Measurements from ENCODE around the gene CEACAM18. TPM values are rescaled to one million over a fixed set of nuclear protein-coding genes. Genes with fewer than 3 reads are reported as not detected.
"Not testable (repeated sequence)": the region's sequence is repeated elsewhere in the genome, so short reads cannot be mapped to it uniquely, and the experiment has no call there.

The CEACAM18 gene
- not detected in 2 replicates for total RNA-seq (2014; rRNA removed; shearing (Covaris generic))

- DNase-seq (ENCODE audit: low spot score): no peak
Observed at GRCh38 chr19:51478381-51479234, at the start of gene CEACAM18. TSS of gene CEACAM18 (plus strand) at chr19:51478539.

GRCh38 chr19:51430221-51430620 lies 48.1 kb upstream of the CEACAM18 start:
- no peak for DNase-seq (ENCODE audit: low spot score)

DNA sequence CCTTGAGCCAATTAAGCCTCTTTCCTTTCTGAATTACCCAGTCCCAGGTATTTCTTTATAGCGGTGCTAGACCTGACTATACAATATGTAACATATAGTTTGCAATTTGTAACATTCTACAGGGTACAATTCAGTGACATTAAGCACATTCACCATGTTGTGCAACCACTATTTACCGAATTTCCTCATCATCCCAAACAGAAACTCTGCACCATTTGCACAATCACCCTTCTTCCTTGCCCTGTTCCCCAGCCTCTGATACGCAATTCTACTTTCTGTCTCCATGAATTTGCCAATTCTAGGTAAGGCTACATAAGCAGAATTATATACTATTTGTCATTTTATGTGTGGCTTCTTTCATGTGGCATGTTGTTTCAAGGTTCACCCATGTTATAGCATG lies 47.2 kb upstream of the CEACAM18 start:
- DNase-seq (ENCODE audit: low spot score): no peak

- no peak for DNase-seq (ENCODE audit: low spot score)
Observed at GRCh38 chr19:51433043-51433442, 45.3 kb upstream of the CEACAM18 start.

DNA sequence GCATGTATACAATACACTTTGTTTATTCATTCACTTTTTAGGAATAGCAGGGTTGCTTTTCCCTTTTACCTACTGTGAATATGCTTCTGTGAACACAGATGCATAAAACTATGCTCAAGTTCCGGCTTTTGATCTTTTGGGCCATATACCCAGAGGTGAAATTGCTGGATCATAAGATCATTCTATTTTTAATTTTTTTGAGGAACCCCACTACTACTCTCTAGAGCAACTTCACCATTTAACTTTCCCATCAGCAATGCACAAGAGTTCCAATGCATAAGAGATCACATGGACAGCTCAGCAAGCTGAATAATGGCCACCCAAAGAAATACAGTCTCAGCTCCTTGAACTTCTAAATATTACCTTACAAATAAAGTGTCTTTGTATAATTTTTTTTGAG lies 43.9 kb upstream of the CEACAM18 start:
- no peak for DNase-seq (ENCODE audit: low spot score)

GRCh38 chr19:51439021-51439465 lies 39.3 kb upstream of the CEACAM18 start:
- DNase-seq (ENCODE audit: low spot score): no peak

DNA sequence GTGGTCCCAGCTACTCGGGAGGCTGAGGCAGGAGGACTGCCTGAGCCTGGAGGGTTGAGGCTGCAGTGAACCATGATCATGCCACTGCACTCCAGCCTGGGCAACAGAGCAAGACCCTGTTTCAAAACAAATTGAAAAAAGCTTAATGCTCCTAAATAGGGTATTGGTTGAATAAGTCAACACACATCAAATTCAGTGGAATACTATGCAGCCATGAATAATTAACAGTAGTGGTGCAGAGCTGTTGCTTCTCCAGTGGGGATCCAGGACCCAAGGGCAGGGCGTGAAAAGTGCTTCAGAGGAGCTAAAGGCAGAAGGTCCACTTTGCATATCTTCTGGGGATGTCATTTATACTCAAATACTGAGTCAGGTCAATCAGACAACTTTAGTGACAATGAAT lies 38.3 kb upstream of the CEACAM18 start:
- DNase-seq (ENCODE audit: low spot score): no peak

- DNase-seq (ENCODE audit: low spot score): peak; percentile 50
Observed at GRCh38 chr19:51440846-51441409, 37.4 kb upstream of the CEACAM18 start.

DNA sequence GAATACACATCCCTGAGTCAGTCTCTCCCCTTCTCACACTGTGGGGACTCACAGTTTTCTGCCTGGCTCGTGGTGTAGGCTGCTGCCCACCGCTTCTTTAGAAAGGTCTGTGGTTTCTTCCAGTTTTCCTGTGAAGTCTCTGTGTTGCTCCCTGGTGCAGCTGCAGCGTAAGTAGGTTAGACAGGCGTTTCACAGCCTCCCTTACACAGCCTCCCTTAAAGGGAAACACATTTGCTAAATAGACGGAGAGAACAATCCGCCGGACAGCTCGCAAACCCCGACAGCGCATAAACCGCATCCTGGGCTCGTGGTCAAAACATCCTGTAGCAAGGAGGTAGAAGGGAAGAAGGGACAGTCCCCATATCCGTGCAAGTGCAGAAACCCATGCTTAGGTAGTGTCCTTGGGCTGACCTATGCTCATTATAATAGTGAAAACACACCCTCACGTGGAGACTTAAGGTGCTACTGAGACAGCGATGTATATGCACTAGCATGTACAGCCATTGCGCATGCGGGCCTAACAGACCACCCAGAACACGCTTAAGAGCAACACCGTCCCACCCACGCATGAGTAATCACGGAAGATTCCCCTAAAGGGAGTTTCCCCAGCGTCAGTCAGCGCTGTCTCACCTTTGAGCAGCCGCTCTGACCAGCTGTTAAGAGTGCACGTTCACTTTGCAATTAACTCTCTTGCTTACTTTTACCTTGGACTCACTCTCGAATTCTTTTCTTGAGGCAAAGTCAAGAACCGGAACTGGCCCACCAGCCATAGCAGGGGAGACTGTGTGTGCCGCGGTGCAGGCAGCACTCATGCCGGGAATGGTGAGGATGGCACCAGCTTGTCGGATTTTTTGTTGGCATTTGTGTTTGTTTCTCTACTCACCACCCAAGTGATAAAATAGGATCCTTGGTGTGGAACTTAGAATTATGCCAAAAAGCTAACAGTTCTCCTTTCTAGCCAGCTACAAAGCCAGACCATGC lies 36.6 kb upstream of the CEACAM18 start:
- DNase-seq (ENCODE audit: low spot score): peak; percentile 66

- DNase-seq (ENCODE audit: low spot score): not testable (repeated sequence)
Observed at GRCh38 chr19:51447510-51447909, 30.8 kb upstream of the CEACAM18 start.

GRCh38 chr19:51448011-51448410 lies 30.3 kb upstream of the CEACAM18 start:
- no peak for DNase-seq (ENCODE audit: low spot score)

GRCh38 chr19:51448411-51449016 lies 29.8 kb upstream of the CEACAM18 start:
- DNase-seq (ENCODE audit: low spot score): no peak

GRCh38 chr19:51450730-51451307 lies 27.5 kb upstream of the CEACAM18 start:
- no peak for DNase-seq (ENCODE audit: low spot score)

DNA sequence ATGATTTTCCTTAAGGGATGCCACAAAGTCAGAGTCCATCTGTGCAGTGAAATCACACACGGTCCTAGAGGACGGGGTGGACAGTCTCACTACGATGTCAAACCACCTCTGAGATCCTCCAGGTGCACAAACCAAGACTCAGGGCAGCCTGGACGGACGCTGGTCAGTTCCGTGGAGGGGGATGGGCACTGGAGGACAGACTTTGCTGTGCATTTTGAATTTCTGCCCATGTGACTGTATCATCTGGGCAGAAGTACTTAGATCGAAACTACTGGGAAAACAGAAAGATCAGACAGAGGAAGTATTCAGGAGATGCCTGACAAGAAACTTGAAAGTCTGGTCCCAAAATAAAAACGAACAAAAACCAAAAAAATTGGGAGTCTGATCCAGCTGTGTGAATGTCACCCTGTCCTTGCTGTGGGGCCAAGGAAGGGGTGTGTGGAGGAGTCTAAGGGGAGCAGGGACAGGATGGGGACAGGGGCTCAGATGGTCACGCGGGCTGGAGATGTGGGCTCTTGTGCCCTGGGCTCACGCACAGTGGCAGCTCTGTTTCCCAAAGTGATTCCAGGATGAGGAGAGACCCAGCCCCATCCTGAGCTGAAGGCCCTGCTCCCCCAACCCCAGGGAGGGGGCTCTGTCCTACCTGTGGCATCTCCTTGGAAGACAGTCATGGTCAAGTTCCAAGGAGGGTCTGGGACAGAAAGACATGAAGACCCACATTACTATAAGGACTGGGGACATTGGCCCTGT lies 21.6 kb upstream of the CEACAM18 start:
- DNase-seq (ENCODE audit: low spot score): no peak

DNA sequence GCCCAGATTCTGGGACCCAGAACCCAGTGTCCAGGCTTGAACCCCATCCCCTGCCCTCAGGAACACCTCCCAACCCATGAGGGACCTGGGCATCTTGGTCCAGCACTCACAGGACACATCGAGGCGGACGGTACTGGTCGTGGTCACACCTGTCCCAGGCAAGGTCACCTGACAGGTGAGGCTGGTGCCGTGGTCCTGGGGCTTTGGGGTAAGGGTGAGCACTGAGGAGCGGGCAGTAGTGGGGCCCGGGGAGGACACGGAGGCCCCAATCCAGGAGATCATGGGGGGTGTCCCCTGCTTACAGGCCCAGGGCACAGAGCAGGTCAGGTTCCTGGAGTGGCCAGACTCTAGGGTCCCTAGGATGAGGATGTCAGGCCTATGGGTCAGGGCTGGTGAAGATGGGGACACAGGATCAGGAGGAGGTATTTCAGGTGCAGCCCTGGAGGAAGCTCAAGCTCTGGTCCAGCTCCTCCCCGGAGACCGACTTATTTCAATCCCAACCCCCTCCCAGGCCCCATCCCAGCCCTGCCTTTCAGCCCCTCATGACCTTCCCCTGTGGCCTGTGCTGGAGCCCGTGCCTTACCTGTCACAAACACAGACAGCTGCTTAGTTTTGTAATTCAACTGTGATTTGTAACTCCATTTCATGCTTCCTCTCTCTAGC lies 20.9 kb upstream of the CEACAM18 start:
- no peak for DNase-seq (ENCODE audit: low spot score)

- no peak for DNase-seq (ENCODE audit: low spot score)
Observed at GRCh38 chr19:51458051-51458645, 20.2 kb upstream of the CEACAM18 start, which contains the start of gene SIGLEC8. TSS of gene SIGLEC8 (minus strand) at chr19:51458454. CDS start at chr19:51458387, 67 bp downstream.

DNA sequence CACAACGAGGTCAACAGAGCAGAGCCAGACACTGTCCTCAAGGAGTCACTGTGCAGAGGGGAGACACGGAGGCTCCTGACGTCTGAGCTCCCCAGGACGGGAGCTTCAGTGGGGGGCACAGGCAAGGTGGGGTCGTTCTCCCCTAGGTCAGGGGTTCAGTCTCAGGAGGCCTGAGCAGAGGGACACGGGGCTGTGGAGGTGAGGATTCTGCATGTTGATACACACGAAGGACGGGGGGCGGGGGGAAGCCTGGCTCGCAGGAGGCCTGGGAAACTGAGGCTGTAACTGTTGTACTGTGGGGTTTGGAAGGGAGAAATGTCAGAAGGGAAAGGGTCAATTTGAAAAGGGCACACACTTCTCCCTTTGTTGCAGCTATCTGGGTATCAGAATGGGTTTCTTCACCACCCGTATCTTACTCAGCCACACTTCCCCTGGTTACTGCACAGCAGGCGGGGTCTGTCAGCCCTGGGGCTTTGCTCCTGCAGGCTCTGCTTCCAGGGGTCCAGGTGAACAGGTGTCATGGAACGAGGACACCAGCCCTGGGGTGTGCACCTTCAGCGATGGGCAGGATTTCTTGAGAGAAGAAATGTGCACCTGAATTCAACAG lies 19.3 kb upstream of the CEACAM18 start:
- no peak for DNase-seq (ENCODE audit: low spot score)

GRCh38 chr19:51460164-51460992 lies 18.0 kb upstream of the CEACAM18 start:
- no peak for DNase-seq (ENCODE audit: low spot score)

Measured in H4 (cell line).